Stimulated activated CD8-positive, alpha-beta memory T cell treated with anti-CD3 and anti-CD28 coated beads, Interleukin-12 subunit alpha, Interleukin-12 subunit beta, amount 100 ng/mL, for 24 hours (primary cell): ENCODE data around the gene ATP10A.
"Not testable (repeated sequence)": the region's sequence is repeated elsewhere in the genome, so short reads cannot be mapped to it uniquely, and the experiment has no call there.

Experiments used
- DNase-seq: peaks from one replicate; pipeline ENCODE4 v3.0.0-alpha.2; 2020; ENCODE audit errors: extremely low read depth

Gene ATP10A

DNA sequence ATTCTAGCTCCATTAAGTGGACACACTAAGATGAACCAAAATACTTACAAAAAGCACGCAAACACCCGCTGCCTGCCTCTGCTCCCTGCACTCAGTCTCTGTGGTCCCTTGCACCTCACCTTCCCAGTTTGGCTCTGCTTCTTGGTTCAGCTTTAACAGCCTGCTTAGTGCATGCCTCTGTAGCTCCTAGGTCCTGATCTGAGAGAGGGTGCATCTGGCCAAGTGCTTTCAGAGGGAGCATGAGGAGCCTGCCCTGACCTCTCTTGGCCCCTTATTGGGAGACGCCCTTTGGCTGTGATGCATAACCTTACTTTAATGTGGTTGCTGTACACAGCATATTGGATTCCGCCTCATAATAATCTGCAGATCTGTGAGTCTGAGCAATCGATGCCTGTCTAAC is 21.2 kb upstream of the ATP10A start:
- DNase-seq = no peak

DNA sequence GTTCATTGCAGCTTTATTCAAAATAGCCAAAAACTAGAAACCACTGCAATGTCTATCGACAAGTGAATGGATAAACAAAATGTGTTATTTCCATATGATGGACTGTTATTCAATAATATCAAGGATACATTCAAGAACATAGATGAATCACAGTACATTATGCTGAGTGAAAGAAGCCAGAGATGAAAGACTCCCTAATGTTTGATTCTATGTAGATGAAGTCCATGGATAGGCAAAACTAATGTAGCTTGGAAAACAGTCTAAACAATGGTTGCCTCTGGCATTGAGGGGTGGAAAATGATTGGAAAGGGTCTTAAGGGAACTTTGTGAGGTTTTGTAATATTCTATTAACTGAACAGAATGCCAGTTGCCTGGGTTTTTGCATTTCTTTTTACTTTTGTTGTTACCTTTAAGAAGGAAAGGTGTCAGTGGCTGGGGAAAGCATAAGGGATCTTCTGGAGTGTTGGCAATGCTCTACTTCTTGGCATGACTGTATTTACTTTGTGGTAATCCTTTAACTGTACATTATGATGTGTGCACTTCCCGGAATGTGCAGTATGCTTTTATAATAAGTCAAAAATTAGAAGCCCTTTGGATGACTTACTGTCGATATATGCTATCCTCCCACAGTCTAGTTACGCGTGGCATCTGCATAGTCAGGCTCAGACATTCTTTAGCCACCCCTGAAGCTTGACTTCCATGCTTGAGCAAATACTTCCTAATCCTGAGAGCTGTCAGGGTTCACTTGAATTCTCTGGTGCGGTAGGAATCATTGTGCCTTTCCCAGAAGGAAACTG is 20.5 kb upstream of the ATP10A start:
- no peak for DNase-seq

DNA sequence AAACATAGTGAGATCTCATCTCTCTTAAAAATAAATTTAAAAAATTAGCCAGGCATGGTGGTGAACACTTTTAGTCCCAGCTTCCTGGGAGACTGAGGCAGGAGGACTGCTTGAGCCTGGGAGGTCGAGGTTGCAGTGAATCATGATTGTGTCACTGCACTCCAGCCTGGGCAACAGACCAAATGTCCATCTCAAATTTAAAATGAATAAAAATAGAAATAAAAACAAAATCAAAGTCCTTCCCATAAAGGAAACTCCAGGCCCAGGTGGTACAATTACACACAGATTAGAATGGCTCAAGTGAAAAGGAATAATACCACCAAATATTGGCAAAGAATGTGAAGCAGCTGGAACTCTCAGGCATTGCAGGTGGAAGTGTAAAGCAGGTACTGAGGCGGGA is 19.3 kb upstream of the ATP10A start:
- DNase-seq = no peak

DNA sequence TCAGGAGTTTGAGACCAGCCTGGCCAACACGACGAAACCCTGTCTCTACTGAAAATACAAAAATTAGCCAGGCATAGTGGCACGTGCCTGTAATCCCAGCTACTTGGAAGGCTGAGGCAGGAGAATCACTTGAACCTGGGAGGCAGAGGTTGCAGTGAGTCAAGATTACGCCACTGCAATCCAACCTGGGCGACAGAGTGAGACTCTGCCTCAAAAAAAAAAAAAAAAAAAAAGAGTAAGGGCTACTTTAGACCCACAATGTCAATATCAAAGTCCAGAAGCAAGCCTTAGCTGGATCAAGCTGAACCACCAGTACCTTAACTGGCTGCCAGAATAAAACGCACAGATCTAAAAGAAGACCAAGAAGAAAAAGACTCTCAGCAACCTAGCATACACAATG is 17.8 kb upstream of the ATP10A start:
- not testable (repeated sequence) for DNase-seq

DNA sequence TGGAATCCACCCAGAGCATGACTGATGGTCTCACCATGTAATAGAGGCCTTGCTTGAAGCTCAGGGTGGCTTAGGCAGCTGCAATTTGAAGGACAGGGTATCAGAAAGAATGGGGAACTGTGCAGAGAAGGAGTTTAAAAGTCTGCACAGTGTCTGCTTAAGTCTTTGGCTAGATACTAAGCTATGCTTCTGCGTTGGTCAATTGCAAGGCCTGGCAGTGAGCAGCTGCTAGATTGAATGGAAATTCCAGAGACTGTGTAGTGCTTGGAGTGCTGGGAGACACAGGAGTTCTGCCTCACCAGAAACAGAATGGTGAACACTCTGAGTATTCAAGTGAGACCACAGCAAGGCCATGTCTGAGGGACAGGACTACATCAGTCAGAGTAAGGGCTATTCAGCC is 17.3 kb upstream of the ATP10A start:
- DNase-seq = no peak

DNA sequence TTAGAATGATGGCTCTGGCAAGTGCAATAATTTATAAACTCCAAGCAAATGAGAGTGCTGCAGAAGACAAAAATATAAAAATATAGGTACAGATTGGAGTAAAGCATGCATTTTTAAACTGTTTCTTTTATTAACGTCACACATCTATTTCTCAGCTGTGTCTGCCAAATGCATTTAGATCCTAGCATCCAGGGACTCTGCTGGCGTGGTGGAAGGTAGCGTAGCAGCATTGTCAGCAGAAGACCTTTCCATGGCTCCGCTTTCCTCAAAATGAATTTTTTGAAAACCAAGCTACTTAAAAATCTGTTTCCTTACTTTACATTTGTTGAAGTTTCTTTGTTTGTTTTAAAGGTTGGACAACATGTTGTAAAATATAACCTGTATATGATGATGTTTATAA is 16.3 kb upstream of the ATP10A start:
- no peak for DNase-seq

DNA sequence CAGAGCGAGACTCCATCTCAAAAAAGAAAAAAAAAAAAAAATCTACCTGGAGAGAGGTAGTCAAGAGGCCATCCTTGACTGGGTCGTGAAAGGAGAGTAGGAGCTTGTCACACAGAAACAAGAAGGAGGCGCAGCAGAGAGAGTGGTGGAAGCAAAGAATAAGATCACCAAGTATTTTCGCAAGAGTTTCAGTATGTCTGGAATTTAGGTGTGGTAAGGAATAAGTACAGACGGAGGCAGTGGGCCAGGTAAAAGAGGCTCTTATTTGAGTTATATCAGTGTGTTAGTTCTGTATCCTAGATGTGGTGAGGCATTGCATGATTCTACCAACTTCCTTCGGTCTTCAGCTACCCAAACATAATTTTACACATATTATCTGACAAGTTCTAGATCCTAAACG is 14.6 kb upstream of the ATP10A start:
- DNase-seq = no peak

DNA sequence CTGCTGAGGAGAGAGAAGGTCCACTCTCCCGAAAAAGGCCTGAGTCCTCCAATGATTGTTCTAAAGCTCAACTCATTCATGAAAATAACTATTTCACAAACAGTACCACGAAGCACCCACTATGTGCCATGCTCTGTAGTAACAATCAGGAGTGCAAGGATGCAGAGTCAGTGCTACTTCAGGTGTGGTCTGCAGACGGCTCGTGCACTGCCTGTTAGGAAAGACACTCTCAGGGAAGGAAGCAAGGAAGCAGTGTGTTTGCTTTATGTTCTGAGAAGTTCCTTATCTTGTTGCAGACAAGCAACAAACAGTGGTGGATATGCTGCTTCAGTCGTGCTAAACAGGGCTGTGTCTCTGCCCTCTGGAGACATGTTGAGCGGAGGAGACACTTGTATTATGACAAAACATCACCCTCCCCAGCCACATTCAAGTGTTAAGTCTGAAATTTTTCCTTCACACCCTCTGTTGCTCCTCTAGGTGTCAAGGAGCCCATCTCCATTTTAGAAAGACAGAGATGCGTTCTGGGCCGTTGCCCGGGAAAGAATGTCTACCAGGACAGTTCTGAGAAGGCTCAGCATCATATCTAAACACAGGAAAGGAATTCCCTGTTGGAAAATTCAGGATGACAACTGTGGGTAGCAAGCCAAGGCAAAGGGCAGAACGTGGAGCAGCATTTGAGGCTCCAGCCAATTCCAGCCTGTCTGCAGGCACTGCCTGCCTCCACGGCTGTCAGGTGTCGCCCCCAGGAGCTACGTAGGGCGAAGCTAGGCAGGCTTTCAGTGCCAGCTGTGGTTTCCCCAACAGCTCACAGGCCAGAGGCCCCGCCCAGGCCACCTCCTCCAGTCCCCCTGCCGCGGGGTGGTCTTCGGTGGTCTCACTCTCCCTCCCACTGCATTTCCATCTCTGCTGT is 13.4 kb upstream of the ATP10A start:
- DNase-seq = no peak

DNA sequence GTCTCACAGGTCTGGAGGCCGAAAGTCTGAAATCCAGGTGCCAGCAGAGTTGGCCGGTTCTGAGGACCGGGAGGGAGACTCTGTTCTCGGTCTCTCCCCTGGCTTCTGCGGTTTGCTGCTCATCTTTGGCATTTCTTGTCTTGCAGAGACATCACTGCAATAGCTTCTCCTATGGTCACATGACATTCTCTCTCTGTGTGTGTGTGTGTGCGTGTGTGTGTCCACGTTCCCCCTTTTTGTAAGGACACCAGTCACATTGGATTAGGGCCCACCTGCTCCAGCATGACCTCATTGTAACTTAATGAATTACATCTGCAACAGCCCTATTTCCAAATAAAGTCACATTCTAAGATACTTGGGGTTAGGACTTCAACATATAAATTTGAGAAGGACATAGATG is 12.4 kb upstream of the ATP10A start:
- no peak for DNase-seq

DNA sequence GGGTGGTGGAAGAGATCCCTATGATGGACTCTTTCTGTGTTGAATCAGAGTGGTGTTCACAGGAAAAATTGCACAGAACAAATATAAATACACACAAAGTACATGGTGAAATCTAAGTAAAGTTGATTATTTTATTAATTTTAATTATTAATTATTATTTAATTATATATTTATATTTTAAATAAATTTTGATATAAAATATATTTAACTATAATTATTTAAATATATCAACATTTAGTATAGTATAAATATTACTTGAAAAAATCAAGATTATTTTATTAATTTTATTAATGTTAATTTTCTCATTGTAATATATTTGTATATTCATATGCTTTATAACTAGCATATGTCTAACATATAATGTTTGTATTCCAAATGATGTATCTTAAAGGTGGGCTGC is 11.3 kb upstream of the ATP10A start:
- DNase-seq = no peak

DNA sequence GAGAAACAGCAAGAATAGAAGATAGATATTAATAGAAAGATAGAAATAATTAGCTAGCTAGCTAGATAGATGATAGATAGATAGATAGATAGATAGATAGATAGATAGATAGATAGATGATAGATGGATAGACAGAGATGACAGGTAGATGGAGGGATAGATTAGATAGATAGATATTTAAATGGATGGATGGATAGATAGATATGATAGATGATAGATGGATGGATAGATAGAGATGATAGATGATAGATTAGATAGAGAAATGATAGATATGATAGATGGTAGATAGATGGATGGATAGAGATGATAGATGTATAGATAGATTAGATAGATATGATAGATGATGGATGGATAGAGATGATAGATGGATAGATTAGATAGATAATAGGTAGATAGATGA is 8.3 kb upstream of the ATP10A start:
- DNase-seq = no peak

DNA sequence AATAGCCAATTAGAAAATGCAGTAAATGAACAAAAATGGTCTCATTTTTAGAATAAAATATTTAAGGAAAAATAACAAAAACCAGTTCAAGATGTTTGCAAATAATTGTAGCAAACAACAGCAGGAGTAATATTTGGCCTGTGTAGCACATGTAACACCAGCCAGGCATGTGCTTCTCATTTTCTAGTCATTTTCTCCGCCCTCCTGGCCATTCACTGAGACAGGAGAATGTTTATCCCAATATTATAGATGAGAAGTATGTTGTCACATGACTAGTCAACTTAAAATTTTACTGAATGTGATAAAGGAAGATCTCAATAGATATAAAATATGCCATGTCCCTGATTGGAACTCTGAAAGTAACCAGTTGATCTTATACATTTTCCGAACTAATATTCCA is 7.8 kb upstream of the ATP10A start:
- no peak for DNase-seq

DNA sequence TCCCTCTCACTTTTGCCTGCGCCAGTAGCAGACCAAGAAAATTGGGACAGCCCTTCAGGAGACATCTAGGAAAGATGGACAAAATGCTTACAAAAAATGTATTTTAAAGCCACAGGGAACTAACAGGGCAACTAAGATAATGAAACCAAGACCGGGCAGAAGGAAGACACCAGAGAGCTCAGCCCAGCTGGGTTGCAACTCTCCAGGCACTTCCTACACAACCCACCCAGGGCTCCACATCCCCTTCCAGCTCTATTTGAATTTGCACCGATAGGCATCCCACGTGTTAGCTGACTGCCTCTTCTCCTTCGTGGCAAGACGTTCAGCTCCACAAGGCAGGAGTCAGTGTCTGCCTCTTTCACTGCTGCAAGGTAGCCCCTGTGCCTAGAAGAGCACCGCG is 6.6 kb upstream of the ATP10A start:
- no peak for DNase-seq

DNA sequence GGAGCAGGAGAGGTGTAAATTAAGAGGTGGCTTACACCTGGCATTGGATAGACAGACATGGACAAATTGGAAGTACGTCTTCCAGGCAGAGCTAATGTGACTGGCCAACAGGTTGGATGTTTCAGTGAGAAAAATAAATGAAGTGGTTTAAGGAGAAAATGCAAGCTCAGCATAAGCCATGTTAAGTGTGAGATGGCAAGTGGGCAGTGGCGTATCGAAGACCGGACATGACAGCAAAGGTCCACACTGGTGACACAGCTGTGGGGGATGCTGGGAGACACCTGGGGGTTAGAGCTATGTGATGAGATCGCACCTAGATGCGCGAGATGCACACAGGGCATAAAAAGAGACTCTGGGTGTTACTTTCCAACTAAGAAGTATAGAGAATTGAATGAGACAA is 3.7 kb upstream of the ATP10A start:
- DNase-seq = no peak

DNA sequence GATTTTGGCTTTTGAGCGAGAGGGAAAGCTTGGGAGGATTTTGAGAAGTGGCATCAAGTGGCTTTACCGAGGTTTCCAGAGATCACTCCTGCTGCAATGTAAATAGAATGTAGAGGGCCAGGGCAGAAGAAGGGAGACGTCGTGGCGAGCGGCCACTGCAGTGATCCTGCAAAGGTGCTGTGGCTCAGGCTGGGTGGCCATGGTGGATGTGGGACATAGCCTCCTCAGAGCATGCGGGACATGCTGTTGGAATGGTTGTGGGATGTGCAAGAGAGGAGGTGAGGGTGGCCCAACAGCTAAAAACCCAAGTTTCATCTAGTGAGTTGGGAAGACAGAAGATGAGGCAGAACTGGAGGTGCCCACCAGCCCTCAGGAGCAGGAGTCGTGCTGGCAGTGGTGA is 3.1 kb upstream of the ATP10A start:
- DNase-seq = no peak

DNA sequence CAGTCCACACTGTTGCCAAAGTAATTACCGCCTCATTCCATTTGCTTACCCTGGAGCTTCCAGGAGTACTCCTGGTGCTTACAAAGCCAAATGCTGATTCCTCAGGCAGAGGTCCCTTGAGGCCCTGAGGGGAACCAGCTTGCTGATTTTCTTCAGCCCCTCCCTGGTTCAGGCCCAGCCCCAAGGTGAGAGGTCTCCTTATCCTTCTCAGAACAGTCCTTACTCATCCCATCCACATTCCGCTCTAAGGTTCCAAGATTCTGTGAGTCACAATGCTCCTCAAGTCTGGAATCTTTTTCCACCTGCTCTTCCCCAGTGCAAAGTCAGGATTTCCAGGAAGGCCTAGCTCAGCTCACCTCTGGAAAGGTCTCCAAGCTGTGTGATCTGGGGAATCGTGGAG is 1.8 kb upstream of the ATP10A start:
- DNase-seq = no peak

DNA sequence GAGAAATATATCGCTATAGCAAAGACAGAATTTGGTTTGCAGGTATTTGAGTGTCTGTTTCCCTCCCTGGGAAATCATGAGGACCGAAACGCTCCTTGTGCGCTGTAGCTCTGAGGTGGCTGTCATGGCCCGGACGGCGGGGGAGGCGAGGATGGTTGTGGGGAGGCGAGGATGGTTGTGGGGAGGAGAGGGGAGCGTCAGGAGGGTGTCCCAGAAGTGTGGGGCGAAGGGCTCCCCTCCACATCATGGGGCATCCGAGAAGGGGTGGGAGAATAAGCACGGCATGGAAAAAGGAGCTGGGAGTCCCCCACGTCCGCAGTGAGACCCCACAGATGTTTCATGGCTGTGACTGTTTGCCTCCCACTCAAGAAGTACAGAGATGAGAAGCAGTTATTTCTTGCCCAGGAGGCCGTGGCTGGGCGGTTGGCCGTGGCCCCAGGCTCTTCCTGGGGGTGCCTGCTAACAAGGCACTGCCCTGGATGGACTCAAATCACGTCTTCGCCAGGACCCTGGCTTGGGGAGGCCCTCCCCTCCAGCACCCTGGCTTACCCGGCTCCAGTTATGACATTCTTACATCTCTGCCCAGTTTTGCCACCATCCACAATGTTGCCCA is 947 bp upstream of the ATP10A start:
- no peak for DNase-seq

DNA sequence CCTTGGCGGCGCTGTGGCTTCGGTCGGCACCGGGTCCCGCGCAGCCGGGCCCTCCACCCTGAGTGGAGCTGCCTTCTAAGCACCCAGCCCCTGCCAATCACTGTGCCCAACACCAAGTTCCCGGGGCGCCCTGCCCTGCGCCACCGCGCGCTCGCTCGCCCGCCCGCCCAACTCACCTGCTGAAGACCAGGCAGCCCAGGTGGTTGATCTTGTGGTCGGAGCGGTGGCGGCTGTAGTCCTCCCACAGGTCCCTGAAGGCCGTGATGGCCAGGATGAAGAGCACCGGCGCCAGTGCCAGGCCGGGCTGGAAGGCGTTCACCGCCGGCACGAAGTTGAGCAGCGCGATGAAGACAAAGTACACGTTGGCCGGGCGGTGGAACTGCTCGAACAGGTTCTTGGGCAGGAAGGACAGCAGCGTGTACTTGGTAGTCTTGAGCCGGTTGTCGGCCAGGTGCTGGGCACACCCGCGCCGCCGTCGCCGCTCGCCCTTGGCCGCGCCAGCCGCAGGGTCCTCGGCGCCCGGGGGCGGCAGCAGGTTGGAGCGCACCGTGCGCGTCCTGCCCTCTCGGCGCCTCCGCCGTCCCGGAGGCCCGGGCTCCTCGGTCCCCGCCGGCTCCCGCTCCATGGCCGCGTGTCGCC is 536 bp downstream of the ATP10A start:
- no peak for DNase-seq

DNA sequence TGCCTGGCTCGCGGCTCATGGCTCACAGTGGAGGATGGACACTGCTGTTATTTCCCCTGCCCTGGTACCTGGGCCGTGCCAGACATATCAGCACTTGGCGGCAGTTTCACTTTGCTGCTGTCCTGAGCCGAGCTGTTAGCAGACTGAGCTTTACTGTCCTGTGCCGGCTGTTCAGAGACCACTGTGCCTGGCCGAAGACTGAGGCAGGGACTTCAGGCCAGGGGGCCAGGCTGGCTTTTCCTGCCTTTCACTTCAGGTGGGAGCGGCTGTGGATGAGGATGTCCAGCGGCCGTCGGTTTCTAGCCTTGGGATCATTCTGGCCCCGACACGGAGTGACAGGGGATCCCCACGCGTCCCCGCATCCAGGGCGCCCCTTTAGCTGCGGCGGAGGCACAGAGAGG is 1.1 kb downstream of the ATP10A start:
- no peak for DNase-seq

DNA sequence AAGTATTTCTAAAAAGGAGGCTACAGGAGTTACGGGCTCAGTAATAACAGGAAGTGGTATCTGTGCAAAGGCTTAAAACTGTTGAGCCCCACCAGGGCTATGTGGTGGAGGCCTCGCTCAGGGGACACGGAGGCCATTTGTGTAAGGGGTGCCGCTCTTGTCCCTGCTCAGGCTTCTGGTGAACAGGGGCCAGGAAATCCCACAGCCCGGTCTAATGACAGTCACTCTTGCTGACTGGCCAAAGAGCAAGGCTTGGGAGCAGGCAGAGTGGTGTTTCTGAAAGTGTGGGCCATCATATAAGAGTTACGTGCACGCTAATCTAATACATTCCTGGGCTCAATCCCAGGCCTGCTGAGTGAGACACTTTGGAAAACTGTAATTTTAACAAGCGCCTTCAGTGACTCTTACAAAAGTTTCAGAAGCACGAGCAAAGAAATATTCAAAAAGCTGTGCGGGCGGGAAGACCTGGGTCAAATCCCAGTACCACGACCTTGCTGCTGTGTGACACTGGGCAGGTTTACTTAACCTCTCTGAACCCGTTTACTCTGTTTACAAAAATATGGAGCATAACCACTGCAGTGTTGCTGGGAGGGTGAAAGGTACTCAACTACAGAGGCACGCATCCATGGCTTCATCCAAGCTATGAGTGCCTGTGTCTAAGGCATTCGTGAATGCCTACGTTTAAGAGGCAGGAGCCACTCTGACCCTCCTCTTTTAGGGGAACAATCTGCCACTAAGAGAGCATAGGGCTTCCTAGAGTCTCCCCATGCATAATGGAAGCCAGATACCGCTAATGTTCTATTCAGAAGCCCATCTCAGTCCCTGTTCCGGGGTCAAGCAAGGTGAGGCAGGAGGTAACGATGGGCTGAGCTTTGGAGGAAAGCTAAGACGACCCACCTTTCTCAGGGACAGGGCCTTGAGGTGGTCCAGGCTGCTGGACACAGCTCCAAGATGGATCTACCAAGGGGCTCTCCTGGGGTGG is 2.0 kb downstream of the ATP10A start:
- DNase-seq = no peak
